LNCAP (cell line): ENCODE results near the gene FOXP4.

Experiments used
- CTCF ChIP-seq: fragments of 450-650 bp; IDR thresholded peaks from 2 replicates; pipeline ENCODE4 v1.5.1; 2017; ENCODE audit warnings: mild to moderate bottlenecking

FOXP4 gene

GRCh38 chr6:41515995-41516394, 30.2 kb upstream of the FOXP4 start:
- no peak for TF ChIP-seq CTCF

- no peak for TF ChIP-seq CTCF
These were observed 28.1 kb upstream of the FOXP4 start for GRCh38 chr6:41518118-41518517.

GRCh38 chr6:41519305-41519744, 26.9 kb upstream of the FOXP4 start:
- TF ChIP-seq CTCF = no peak

GRCh38 chr6:41519745-41520699, 26.2 kb upstream of the FOXP4 start:
- TF ChIP-seq CTCF = no peak

GRCh38 chr6:41522780-41523548, 23.2 kb upstream of the FOXP4 start:
- no peak for TF ChIP-seq CTCF

GRCh38 chr6:41523915-41524633, 22.1 kb upstream of the FOXP4 start:
- no peak for TF ChIP-seq CTCF

GRCh38 chr6:41524634-41525011, 21.6 kb upstream of the FOXP4 start:
- no peak for TF ChIP-seq CTCF
